Iris pigment epithelial cell (primary cell): Measurements from ENCODE around the gene AMIGO3.

Experiments used
- DNase-seq: peaks from one replicate; pipeline ENCODE4 v3.0.0-alpha.2; 2011; ENCODE audit warnings: low read depth

The AMIGO3 gene

GRCh38 chr3:49667701-49668413, 51.6 kb downstream of the AMIGO3 start:
- DNase-seq = no peak
